HepG2 (cell line): ENCODE measurements around the gene MADCAM1. TPM values are rescaled to one million over a fixed set of nuclear protein-coding genes. Genes with fewer than 3 reads are reported as not detected.

Experiments used
- ARID5B ChIP-seq: IDR thresholded peaks from 2 replicates; pipeline ENCODE4 v1.4.0; 2020; ENCODE audit warnings: mild to moderate bottlenecking, missing genetic modification reagents
- ARNTL ChIP-seq: sonication (generic); formaldehyde crosslinking; IDR thresholded peaks from 2 replicates; pipeline ENCODE4 v1.4.0; 2020; ENCODE audit warnings: mild to moderate bottlenecking, missing genetic modification reagents
- EZH2 ChIP-seq: conservative IDR thresholded peaks from 2 replicates; pipeline ENCODE4 v1.6.1; 2012; ENCODE audit warnings: mild to moderate bottlenecking, low read depth, low read length, moderate library complexity
- KDM5B ChIP-seq: sonication (generic); formaldehyde crosslinking; IDR thresholded peaks from 2 replicates; pipeline ENCODE4 v1.4.0; 2020; ENCODE audit warnings: missing genetic modification reagents, mild to moderate bottlenecking, borderline replicate concordance
- KMT2A ChIP-seq: sonication (generic); formaldehyde crosslinking; IDR thresholded peaks from 2 replicates; pipeline ENCODE4 v1.4.0; 2020; ENCODE audit warnings: missing genetic modification reagents
- NR2F6 ChIP-seq, 2 experiments: IDR thresholded peaks; 2 replicates each; pipeline ENCODE4 v1.6.1; 2016; ENCODE audit warnings: antibody characterized with exemption in 1 of 2, mild to moderate bottlenecking in 1 of 2
- PHF21A ChIP-seq: sonication (generic); formaldehyde crosslinking; IDR thresholded peaks from 2 replicates; pipeline ENCODE4 v1.5.0; 2020; ENCODE audit warnings: mild to moderate bottlenecking, missing genetic modification reagents
- RCOR2 ChIP-seq: IDR thresholded peaks from 2 replicates; pipeline ENCODE4 v1.6.1; 2016; ENCODE audit warnings: missing biosample characterization, missing genetic modification reagents
- SP4 ChIP-seq: sonication (generic); formaldehyde crosslinking; IDR thresholded peaks from 2 replicates; pipeline ENCODE4 v1.8.1; 2023; ENCODE audit warnings: mild to moderate bottlenecking, missing genetic modification reagents
- TBX2 ChIP-seq: sonication (generic); formaldehyde crosslinking; IDR thresholded peaks from 2 replicates; pipeline ENCODE4 v1.5.0; 2020; ENCODE audit warnings: missing genetic modification reagents, mild to moderate bottlenecking, borderline replicate concordance
- XRCC5 ChIP-seq: fragments of 200-400 bp; formaldehyde crosslinking; optimal IDR thresholded peaks from 2 replicates; pipeline ENCODE3; 2017; ENCODE audit warnings: mild to moderate bottlenecking, low read length
- ZHX1 ChIP-seq: sonication (generic); formaldehyde crosslinking; IDR thresholded peaks from 2 replicates; pipeline ENCODE4 v1.8.1; 2022; ENCODE audit warnings: low read depth, mild to moderate bottlenecking, missing genetic modification reagents
- ZNF567 ChIP-seq: sonication (generic); formaldehyde crosslinking; IDR thresholded peaks from 2 replicates; pipeline ENCODE4 v1.8.1; 2023; ENCODE audit warnings: mild to moderate bottlenecking, missing genetic modification reagents, borderline replicate concordance
- ZNF574 ChIP-seq: sonication (generic); formaldehyde crosslinking; IDR thresholded peaks from 2 replicates; pipeline ENCODE4 v1.4.0; 2020; ENCODE audit warnings: missing genetic modification reagents
- polyA plus RNA-seq, 8 experiments: library from polyadenylated mRNA; depleted of rRNA in 3 of 8; stranded (reverse) in 7 of 8; unstranded in 1 of 8; fragments of >200 nt; fragmentation: Illumina TruSeq in 4 of 8; extraction: Trizol in 4 of 8; gene quantifications; 2 replicates each; pipeline versions ENCODE4 v1.2.1 to v1.2.3, GENCODE V29; 2011 to 2016; ENCODE audit warnings: low read depth in 4 of 8, missing spikeins in 1 of 8, mixed read lengths in 1 of 8; ENCODE audit not compliant: insufficient read depth in 1 of 8
- total RNA-seq, 5 experiments: library from RNA; depleted of rRNA; stranded (reverse); fragments of >200 nt; fragmentation: Illumina TruSeq; extraction: Trizol; gene quantifications; 2 replicates each; pipeline ENCODE4 v1.2.3, GENCODE V29; 2016; ENCODE audit warnings: low read depth in 1 of 5
- TF ChIP-seq, protein P1 (sequence below): sonication (generic); formaldehyde crosslinking; IDR thresholded peaks from 2 replicates; pipeline ENCODE4 v1.8.0; 2022; ENCODE audit warnings: missing genetic modification reagents, mild to moderate bottlenecking, inconsistent platforms, borderline replicate concordance
- TF ChIP-seq, protein P2 (sequence below): sonication (generic); formaldehyde crosslinking; IDR thresholded peaks from 2 replicates; pipeline ENCODE4 v1.5.0; 2020; ENCODE audit warnings: missing genetic modification reagents, mild to moderate bottlenecking, borderline replicate concordance

The MADCAM1 gene
- total and polyA plus RNA-seq, 2 of the 13 experiments (the other 11 are each of a cell fraction or from before 2014, with no cell fraction given) = 0.29 to 0.33 TPM

DNA sequence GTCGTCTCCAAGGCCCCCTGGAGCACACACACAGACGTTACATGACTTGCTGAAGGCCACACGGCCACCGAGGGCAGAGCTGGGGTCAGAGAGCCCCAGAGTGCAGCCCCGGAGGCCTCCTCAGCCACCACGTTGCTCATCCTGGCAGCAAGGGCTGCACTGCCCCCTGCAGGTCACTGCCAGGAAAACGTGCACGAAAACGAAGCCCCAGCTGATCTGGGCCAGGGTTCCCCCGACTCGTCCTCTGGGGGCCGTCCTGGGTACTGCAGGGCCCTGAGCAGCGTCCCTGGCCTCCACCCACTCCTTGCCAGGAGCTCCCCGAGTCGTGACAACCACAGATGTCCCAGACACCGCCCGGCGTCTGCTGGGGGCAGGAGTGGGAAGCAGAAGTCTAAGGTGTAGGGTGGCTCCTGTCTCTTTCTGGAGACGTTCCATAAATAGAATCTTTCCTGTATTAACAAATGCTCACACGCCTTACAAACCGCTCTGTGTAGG, 14.4 kb downstream of the MADCAM1 start (continued):
- TF ChIP-seq, protein P1, sequence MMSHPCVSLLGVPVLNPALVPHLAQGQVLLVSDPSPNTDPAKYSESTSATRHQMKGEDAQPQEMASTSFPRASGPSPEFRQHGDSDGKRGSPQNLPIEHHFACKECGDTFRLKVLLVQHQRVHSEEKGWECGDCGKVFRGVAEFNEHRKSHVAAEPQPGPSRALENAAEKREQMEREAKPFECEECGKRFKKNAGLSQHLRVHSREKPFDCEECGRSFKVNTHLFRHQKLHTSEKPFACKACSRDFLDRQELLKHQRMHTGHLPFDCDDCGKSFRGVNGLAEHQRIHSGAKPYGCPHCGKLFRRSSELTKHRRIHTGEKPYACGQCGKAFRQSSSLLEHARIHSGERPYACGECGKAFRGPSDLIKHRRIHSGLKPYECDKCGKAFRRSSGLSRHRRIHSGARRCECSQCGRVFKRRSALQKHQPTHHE (CRISPR knock-in tag) = no peak
- TF ChIP-seq ARID5B (CRISPR knock-in tag) (0 out of 2 replicates have a peak, but pooled peaks have one; percentile 23), ARNTL (CRISPR knock-in tag) (peak; percentile 32; the same call in 1 of the 2 replicates), PHF21A (CRISPR knock-in tag) (0 out of 2 replicates have a peak, but pooled peaks have one; percentile 16), ZHX1 (CRISPR knock-in tag) (peak; percentile 61; the same call in 1 of the 2 replicates), SP4 (peak; percentile 73; the same call in 1 of the 2 replicates), TBX2 (peak; percentile 63; the same call in 1 of the 2 replicates), KDM5B (CRISPR knock-in tag) (no peak; the same call in 1 of the 2 replicates), NR2F6 (IDR thresholded peaks at IDR 0.05) (peak; percentile 18; the same call in 1 of the 2 replicates), NR2F6 (CRISPR knock-in tag; IDR thresholded peaks at IDR 0.05) (peak; percentile 50; the same call in 1 of the 2 replicates), EZH2 (no peak), XRCC5 (peak; percentile 97), RCOR2 (CRISPR knock-in tag) (peak; percentile 29; the same call in 1 of the 2 replicates), KMT2A (CRISPR knock-in tag) (peak; percentile 35; the same call in 1 of the 2 replicates), ZNF574 (CRISPR knock-in tag) (peak; percentile 94), ZNF567 (CRISPR knock-in tag) (0 out of 2 replicates have a peak, but pooled peaks have one; percentile 55)
- TF ChIP-seq, protein P2, sequence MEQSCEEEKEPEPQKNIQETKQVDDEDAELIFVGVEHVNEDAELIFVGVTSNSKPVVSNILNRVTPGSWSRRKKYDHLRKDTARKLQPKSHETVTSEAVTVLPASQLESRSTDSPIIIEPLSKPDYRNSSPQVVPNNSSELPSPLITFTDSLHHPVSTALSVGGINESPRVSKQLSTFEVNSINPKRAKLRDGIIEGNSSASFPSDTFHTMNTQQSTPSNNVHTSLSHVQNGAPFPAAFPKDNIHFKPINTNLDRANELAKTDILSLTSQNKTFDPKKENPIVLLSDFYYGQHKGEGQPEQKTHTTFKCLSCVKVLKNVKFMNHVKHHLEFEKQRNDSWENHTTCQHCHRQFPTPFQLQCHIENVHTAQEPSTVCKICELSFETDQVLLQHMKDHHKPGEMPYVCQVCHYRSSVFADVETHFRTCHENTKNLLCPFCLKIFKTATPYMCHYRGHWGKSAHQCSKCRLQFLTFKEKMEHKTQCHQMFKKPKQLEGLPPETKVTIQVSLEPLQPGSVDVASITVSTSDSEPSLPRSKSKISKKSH (CRISPR knock-in tag) = peak; percentile 47; the same call in 1 of the 2 replicates
